Measurements from ENCODE around the gene DPP6.

DNA sequence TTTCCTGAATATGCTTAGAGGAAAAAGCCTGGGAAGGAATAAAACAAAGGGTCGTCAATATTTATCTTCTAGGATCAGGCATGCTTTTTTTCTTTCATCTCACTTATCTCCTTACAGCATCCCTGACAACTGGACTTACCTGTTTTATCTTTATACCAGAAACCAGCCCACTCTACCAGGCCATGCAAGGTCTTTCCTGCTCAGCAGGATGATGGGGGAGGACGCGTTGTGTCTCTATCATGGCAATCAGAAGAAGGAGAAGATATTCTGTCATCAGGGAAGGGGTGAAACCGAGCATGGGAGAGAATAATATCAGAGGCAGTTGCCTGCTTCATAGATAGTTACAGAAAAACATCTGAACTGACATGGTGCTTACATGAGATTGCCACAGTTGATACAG lies 445.6 kb downstream of the DPP6 start:
- TF ChIP-seq, protein P1, sequence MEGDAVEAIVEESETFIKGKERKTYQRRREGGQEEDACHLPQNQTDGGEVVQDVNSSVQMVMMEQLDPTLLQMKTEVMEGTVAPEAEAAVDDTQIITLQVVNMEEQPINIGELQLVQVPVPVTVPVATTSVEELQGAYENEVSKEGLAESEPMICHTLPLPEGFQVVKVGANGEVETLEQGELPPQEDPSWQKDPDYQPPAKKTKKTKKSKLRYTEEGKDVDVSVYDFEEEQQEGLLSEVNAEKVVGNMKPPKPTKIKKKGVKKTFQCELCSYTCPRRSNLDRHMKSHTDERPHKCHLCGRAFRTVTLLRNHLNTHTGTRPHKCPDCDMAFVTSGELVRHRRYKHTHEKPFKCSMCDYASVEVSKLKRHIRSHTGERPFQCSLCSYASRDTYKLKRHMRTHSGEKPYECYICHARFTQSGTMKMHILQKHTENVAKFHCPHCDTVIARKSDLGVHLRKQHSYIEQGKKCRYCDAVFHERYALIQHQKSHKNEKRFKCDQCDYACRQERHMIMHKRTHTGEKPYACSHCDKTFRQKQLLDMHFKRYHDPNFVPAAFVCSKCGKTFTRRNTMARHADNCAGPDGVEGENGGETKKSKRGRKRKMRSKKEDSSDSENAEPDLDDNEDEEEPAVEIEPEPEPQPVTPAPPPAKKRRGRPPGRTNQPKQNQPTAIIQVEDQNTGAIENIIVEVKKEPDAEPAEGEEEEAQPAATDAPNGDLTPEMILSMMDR (IDR thresholded peaks at IDR 0.05): no peak
- TF ChIP-seq POLR2A (IDR thresholded peaks at IDR 0.05; ENCODE audit: low read depth) (no peak), EP300 (IDR thresholded peaks at IDR 0.05) (no peak)
